BJ (cell line): ENCODE results near the gene FANCG. TPM values are rescaled to one million over a fixed set of nuclear protein-coding genes. Genes with fewer than 3 reads are reported as not detected.

Experiments used
- CTCF ChIA-PET: fragments of 350-600 bp; formaldehyde crosslinking; extraction: SDS; loops from one replicate; lab custom pipeline; 2021; ENCODE audit warnings: antibody characterized with exemption, inconsistent platforms; lab: Yijun Ruan, JAX
- POLR2A ChIA-PET: fragments of 300-600 bp; sonication (Branson Sonifier 250); formaldehyde crosslinking; extraction: SDS; loops from one replicate; lab custom pipeline; 2021; ENCODE audit warnings: antibody characterized with exemption; lab: Charles Lee
- DNase-seq: peaks from one replicate; pipeline ENCODE4 v3.0.0-alpha.2; 2011; ENCODE audit warnings: low read depth
- H3K27me3 ChIP-seq: 2 replicates; pipeline ENCODE4 v1.6.0; 2011; ENCODE audit warnings: low read length; ENCODE audit not compliant: control insufficient read depth, insufficient read depth
- H3K36me3 ChIP-seq: 2 replicates; pipeline ENCODE4 v1.5.1; 2011; ENCODE audit warnings: low read length; ENCODE audit not compliant: control insufficient read depth, insufficient read depth
- H3K4me3 ChIP-seq: 2 replicates; pipeline ENCODE4 v1.5.1; 2011; ENCODE audit warnings: low read depth, mild to moderate bottlenecking, control low read depth, low read length
- CTCF ChIP-seq: IDR thresholded peaks from 2 replicates; pipeline ENCODE4 v1.5.1; 2011; ENCODE audit warnings: low read depth, mild to moderate bottlenecking, control low read depth, inconsistent platforms, low read length, moderate library complexity; ENCODE audit not compliant: insufficient read depth
- polyA minus RNA-seq: library from RNA; depleted of rRNA, polyadenylated mRNA; stranded (reverse); fragments of >200 nt; gene quantifications from 2 replicates; pipeline ENCODE4 v1.2.3, GENCODE V29; 2011; rRNA and poly(A)+ RNA removed
- polyA plus RNA-seq: library from polyadenylated mRNA; depleted of rRNA; stranded (reverse); fragments of >200 nt; gene quantifications from 2 replicates; pipeline ENCODE4 v1.2.3, GENCODE V29; 2011; rRNA removed

Gene FANCG
- polyA plus RNA-seq (11.9 and 13.6 TPM in 2 replicates), polyA minus RNA-seq (12.5 and 13.6 TPM in 2 replicates)

- no peaks in the 10 kb centered on the region for H3K36me3 ChIP-seq
- no peaks in the 10 kb centered on the region for H3K27me3 ChIP-seq
- ChIA-PET CTCF (interaction anchor here (0.6 to 8.1 kb wide), 8 partner anchors 8 to 180 kb away, joined by 3 to 59 read pairs (median 5); partner anchors contain the start of genes DNAJB5, PIGO and VCP), POLR2A (interaction anchor here (1.6 to 2.0 kb wide), 2 partner anchors 8 to 36 kb away, joined by 3 to 40 read pairs; partner anchors contain the start of genes ATOSB and VCP)
- H3K4me3 ChIP-seq, result peak within 1 kb of the TSS; percentile 65
- TF ChIP-seq CTCF, result no peak
- peak; percentile 70 for DNase-seq
Measured at GRCh38 chr9:35079426-35080341, at the start of gene FANCG. Gene FANCG (minus strand): TSS chr9:35079942. CDS start chr9:35079524, 418 bp downstream.

- H3K36me3 ChIP-seq, result no peaks in the 10 kb centered on the region
- H3K27me3 ChIP-seq, result no peaks in the 10 kb centered on the region
- peak overlapping the region; percentile 62 for H3K4me3 ChIP-seq
- ChIA-PET POLR2A (interaction anchor here (1.0 kb wide), 1 partner anchor 268 kb away, joined by 4 read pairs; no protein-coding TSS in a partner anchor), CTCF (interaction anchor here (0.6 to 3.4 kb wide), 23 partner anchors 10 to 530 kb away, joined by 3 to 29 read pairs (median 5); partner anchors contain the start of gene UNC13B)
- DNase-seq, result peak; percentile 64
- TF ChIP-seq CTCF, result peak; percentile 93
Measured at GRCh38 chr9:35116898-35117551, 37.3 kb upstream of the FANCG start.

GRCh38 chr9:35116539-35116897 lies 36.8 kb upstream of the FANCG start:
- no peak for TF ChIP-seq CTCF
- H3K27me3 ChIP-seq, result no peaks in the 10 kb centered on the region
- ChIA-PET CTCF (interaction anchor here (0.8 to 3.4 kb wide), 27 partner anchors 11 to 530 kb away, joined by 3 to 29 read pairs (median 4); partner anchors contain the start of gene UNC13B), POLR2A (interaction anchor here (1.0 kb wide), 1 partner anchor 268 kb away, joined by 4 read pairs; no protein-coding TSS in a partner anchor)
- H3K4me3 ChIP-seq, result peak overlapping the region; percentile 62
- no peaks in the 10 kb centered on the region for H3K36me3 ChIP-seq
- DNase-seq, result no peak

- peak within 1 kb of the TSS; percentile 62 for H3K4me3 ChIP-seq
- ChIA-PET CTCF (interaction anchor here (0.6 to 3.4 kb wide), 22 partner anchors 14 to 531 kb away, joined by 3 to 29 read pairs (median 4); no protein-coding TSS in a partner anchor), POLR2A (interaction anchor here (0.6 to 0.8 kb wide), 2 partner anchors 23 to 36 kb away, joined by 3 read pairs; partner anchors contain the start of gene FANCG)
- peak; percentile 83 for DNase-seq
- no peaks in the 10 kb centered on the region for H3K36me3 ChIP-seq
- TF ChIP-seq CTCF, result no peak
- H3K27me3 ChIP-seq, result no peaks in the 10 kb centered on the region
Measured at GRCh38 chr9:35115680-35116538, 36.2 kb upstream of the FANCG start, which contains the start of gene ATOSB. Gene ATOSB (minus strand): TSS chr9:35115862. CDS start chr9:35108274, 7,588 bp downstream.
